Measurements from ENCODE around the gene DIPK1B.

Gene DIPK1B

DNA sequence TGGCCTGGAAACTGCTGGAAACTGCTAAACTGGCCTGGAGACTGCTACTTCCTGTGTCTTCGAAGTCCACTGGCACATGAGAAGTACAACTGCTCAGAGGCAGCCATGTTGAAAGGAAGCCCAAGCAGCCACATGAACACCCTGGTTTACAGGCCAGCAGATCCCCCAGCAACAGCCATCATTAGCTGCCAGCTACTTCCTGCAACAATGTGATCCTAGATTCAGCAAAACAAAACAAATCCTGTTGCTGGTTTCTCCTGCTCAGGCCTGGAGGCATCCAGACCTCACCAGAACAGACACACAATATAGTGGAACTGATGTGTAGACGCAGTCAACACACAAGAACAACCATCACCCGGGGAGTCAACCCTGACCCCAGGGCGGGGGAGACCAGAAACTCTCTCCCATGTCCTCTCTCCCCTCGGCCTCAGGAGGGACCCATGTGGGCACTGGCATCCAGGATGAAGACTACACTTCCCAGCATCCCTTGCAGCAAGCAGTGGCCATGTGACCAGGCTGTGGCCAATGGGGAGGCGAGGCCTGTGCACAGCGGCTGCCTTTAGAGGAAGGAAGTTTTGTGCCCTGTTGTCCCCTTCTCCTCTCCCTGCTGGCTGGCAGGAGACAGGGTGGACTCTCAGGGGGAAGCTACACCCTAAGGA, 61.1 kb downstream of the DIPK1B start:
- Mint-ChIP-seq H3K4me3 (no peak overlapping the region), H3K9me3 (peaks cover 10% of the 10 kb centered on the region), H3K36me3 (ENCODE audit: low read depth) (no peaks in the 10 kb centered on the region), H3K4me1 (ENCODE audit: low read depth) (no peaks in the 10 kb centered on the region), H3K27me3 (ENCODE audit: low read depth) (peaks cover 12% of the 10 kb centered on the region), H3K27ac (no peak overlapping the region)
